ENCODE data around the gene ZNF668.

GRCh38 chr16:31099860-31100638 is 26.0 kb upstream of the ZNF668 start:
- no peak for TF ChIP-seq CTCF (IDR thresholded peaks at IDR 0.05)
- TF ChIP-seq POLR2AphosphoS5 (IDR thresholded peaks at IDR 0.05), result no peak
- TF ChIP-seq POLR2A (IDR thresholded peaks at IDR 0.05), result no peak
